ENCODE data around the gene MINDY4.

GRCh38 chr7:30797176-30798040, 26.2 kb downstream of the MINDY4 start:
- no peak for TF ChIP-seq EZH2 (IDR thresholded peaks at IDR 0.05; ENCODE audit: insufficient read depth, low read length)
- TF ChIP-seq CTCF (IDR thresholded peaks at IDR 0.05; ENCODE audit: insufficient read depth, low read depth, low read length): no peak
